ELR (cell line): Measurements from ENCODE around the gene OR8A1.

Experiments used
- DNase-seq: peaks from one replicate; pipeline ENCODE4 v3.0.0-alpha.2; 2015; ENCODE audit warnings: low read depth

OR8A1 gene

GRCh38 chr11:124569697-124570096 lies at the start of gene OR8A1:
Gene OR8A1, plus strand, starts transcription at chr11:124569997. Its CDS starts 123 bp downstream, at chr11:124570120.
- DNase-seq: no peak

GRCh38 chr11:124520550-124520854 lies 49.3 kb upstream of the OR8A1 start:
- no peak for DNase-seq

- DNase-seq: no peak
Measured at GRCh38 chr11:124533626-124534025, 36.2 kb upstream of the OR8A1 start.

GRCh38 chr11:124534051-124534450 lies 35.7 kb upstream of the OR8A1 start:
- no peak for DNase-seq

- DNase-seq: peak; percentile 7
Measured at GRCh38 chr11:124535552-124536232, 34.1 kb upstream of the OR8A1 start.

GRCh38 chr11:124536520-124536919 lies 33.3 kb upstream of the OR8A1 start:
- peak; percentile 57 for DNase-seq

- no peak for DNase-seq
Measured at GRCh38 chr11:124538019-124538418, 31.8 kb upstream of the OR8A1 start.

- DNase-seq: no peak
Measured at GRCh38 chr11:124541204-124541603, 28.6 kb upstream of the OR8A1 start.

GRCh38 chr11:124543145-124543544 lies 26.7 kb upstream of the OR8A1 start:
- no peak for DNase-seq

GRCh38 chr11:124543554-124543953 lies 26.2 kb upstream of the OR8A1 start, which contains the start of gene OR8B12:
Gene OR8B12, minus strand, starts transcription at chr11:124543654. Its CDS starts 0 bp downstream, at chr11:124543654.
- DNase-seq: no peak

- DNase-seq: no peak
Measured at GRCh38 chr11:124551189-124551588, 18.6 kb upstream of the OR8A1 start.

GRCh38 chr11:124551987-124552386 lies 17.8 kb upstream of the OR8A1 start:
- DNase-seq: no peak

GRCh38 chr11:124556828-124557227 lies 13.0 kb upstream of the OR8A1 start:
- DNase-seq: no peak

- no peak for DNase-seq
Measured at GRCh38 chr11:124570160-124570559, 363 bp downstream of the OR8A1 start.

- no peak for DNase-seq
Measured at GRCh38 chr11:124577716-124578427, 8.1 kb downstream of the OR8A1 start.

GRCh38 chr11:124578761-124579160 lies 9.0 kb downstream of the OR8A1 start:
- no peak for DNase-seq

GRCh38 chr11:124581817-124582216 lies 12.0 kb downstream of the OR8A1 start:
- DNase-seq: no peak

- DNase-seq: no peak
Measured at GRCh38 chr11:124582565-124582964, 12.8 kb downstream of the OR8A1 start.

GRCh38 chr11:124583781-124584180 lies 14.0 kb downstream of the OR8A1 start:
- DNase-seq: no peak

GRCh38 chr11:124584681-124585372 lies 15.0 kb downstream of the OR8A1 start:
- no peak for DNase-seq

- peak; percentile 68 for DNase-seq
Measured at GRCh38 chr11:124586238-124586860, 16.6 kb downstream of the OR8A1 start.

- no peak for DNase-seq
Measured at GRCh38 chr11:124591430-124591829, 21.6 kb downstream of the OR8A1 start.

- no peak for DNase-seq
Measured at GRCh38 chr11:124592627-124593026, 22.8 kb downstream of the OR8A1 start.
